GM23248 (cell line): ENCODE results near the gene SH3D19.

Source experiments
- EZH2 ChIP-seq: fragments of 200-600 bp; sonication (generic); IDR thresholded peaks from 2 replicates; pipeline ENCODE4 v1.6.1; 2018; ENCODE audit warnings: antibody characterized with exemption, mild to moderate bottlenecking; ENCODE audit not compliant: insufficient read depth, poor library complexity, severe bottlenecking
- EZH2phosphoT487 ChIP-seq: fragments of 200-600 bp; sonication (generic); IDR thresholded peaks from 2 replicates; pipeline ENCODE4 v1.6.1; 2018; ENCODE audit warnings: antibody characterized with exemption, moderate library complexity, mild to moderate bottlenecking, low read depth; ENCODE audit not compliant: insufficient read depth

DNA sequence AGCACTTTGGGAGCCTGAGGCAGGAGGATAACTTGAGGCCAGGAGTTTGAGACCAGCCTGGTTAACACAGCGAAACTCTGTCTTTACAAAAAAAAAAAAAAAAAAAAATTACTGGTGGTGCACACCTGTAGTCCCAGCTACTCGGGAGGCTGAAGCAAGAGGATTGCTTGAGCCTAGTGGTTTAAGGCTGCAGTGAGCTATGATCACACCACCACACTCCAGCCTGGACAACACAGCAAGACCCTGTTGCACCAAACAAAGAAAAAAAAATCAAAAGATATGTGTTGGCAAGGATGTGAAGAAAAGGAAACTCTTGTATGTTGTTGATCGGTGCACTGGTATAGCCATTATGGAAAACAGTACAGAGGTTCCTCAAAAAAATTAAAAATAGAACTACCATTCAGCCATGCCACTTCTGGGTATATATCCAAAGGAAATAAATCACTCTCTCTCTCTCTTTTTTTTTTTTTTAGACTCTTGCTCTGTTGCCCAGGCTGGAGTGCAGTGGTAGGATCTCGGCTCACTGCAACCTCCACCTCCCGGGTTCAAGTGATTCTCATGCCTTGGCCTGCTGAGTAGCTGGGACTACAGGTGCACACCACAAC lies 15.2 kb downstream of the SH3D19 start:
- TF ChIP-seq EZH2phosphoT487 (no peak), EZH2 (no peak)
